NCI-H2029 (cell line): Measurements from ENCODE around the gene ASCL2.

ENCODE experiments used
- DNase-seq: peaks from one replicate; lab custom pipeline; 2025; lab: John Stamatoyannopoulos, UW

The ASCL2 gene

DNA sequence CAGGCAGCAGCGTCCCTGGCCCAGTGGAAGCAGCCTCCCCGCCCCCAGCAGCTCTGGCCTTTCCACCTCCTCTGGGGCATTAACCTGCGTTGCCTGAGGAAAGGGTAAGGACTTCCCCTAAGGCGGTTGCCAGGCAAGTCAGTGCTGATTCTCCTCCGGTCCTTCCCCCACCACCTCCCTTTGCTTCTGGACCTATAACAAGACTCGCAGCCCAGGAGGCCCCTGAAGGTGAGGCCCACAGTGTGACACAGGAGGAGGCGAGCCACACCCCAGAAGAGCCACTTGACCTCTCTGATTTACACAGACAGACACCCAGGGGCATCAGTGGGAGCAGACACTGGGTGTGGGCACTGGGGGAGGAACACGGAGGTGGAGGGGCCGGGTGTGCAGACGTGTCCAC lies 35.4 kb downstream of the ASCL2 start:
- DNase-seq, result no peak

DNA sequence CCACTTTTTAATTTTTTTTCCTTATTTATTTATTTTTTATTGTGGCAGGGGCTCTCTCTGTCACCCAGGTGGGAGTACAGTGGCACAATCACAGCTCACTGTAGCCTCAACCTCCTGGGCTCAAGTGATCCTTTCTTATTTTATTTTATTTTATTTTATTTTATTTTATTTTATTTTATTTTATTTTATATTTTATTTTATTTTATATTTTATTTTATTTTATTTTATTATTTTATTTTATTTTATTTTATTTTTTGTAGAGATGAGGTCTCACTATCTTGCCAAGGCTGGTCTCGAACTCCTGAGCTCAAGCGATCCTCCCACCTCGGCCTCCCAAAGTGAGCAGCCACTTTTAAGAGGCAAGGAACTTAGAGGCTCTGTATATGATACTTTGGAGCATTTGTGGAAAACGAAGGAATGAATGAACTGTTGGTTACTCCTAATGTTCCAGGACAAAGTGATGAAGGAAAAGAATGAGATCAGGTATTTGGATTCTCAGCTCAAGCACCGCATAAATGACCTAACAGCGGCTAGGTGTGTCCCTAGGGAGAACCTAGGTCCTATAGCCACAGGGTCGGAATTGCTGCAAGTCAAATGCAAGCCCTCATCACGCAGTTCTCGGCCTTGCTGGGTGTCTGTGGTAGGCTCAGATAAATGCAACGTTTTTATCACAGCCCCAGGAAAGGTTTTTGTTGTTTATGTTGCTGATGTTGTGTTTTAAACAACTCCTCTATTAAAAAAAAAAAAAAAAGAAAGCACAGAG lies 36.5 kb downstream of the ASCL2 start:
- no peak for DNase-seq

- DNase-seq, result no peak
These were observed 40.6 kb downstream of the ASCL2 start for GRCh38 chr11:2229713-2230297.

DNA sequence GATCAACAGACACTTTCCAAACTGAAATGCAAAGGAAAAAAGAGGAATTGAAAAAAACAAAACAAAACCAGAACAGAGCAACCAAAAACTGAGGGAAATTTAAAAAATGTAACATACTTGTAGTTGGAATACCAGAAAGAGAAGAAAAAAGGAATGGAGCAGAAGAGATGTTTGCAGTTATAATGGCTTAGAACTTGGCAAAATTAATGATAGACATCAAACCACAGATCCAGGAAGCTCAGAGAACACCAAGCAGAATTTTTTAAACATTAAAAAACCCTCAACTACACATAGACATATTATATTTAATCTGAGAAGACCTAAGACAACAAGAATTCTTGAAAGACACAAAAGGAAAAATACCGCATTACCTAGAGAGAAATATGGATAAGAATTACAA lies 46.1 kb downstream of the ASCL2 start:
- no peak for DNase-seq

DNA sequence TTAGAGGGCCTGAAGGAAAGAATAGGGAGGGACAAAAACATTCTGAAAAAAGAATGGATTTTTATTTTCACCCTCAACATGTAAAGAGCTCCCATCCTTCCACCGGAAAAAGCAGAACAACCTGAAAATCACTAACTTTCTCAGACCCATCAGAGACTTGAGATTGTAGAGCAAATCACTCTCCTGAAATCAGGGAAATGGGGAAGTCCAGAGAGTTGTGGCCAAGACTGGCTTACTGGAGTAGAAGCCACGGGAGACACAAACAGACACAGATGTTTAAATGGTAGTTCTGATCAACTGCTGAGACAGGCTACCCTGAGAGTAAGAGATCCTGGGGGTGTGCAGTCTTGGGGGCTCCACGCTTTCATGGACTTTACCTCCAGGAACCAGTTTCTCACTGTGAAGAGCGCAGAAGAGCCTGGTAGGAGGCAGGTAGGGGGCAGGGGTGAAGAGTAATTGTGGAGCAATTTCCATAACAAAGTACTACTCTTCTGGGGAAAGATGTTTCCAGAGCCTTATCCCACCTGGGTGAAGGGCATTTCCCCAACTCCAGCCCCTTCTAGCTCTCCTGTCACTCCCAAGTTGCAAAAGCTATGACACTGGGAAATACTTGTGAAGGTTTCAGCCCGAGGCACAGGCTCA lies 47.1 kb downstream of the ASCL2 start:
- DNase-seq, result no peak

GRCh38 chr11:2222451-2222850 lies 47.9 kb downstream of the ASCL2 start:
- DNase-seq, result no peak

GRCh38 chr11:2221591-2221990 lies 48.8 kb downstream of the ASCL2 start:
- no peak for DNase-seq

GRCh38 chr11:2221024-2221423 lies 49.4 kb downstream of the ASCL2 start:
- no peak for DNase-seq

DNA sequence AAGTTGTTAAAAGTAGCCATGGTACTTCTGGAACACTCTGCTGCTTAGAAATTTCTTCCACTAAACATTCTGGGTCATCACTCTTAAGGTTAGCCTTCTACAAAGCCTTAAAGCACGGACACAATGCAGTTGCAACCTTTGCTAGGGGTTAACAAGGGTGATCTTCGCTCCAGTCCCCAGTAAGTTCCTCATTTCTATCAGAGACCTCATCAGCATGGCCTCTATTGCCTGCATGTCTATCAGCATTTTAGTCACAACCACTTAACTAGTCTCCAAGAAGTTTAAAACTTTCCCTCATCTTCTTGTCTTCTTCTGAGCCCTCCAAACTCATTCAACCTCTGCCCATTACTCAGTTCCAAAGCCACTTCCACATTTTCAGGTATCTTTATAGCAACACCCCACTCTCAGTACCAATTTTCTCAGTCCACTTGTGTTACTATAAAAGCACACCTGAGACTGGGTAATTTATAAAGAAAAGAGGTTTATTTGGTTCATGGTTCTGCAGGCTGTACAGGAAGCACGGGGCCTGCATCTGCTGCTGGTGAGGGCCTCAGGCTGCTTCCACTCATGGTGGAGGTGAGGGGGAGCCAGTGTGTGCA lies 50.1 kb downstream of the ASCL2 start:
- no peak for DNase-seq

GRCh38 chr11:2219318-2220017 lies 50.9 kb downstream of the ASCL2 start:
- DNase-seq, result no peak
